ENCODE results near the gene JPH3. TPM values are rescaled to one million over a fixed set of nuclear protein-coding genes. Genes with fewer than 3 reads are reported as not detected.
A peak's percentile ranks its signal among the peaks of the same experiment; 100 is the strongest.

Gene JPH3
- total RNA-seq, 1 experiment from 2014 or later = 39.0 TPM

DNA sequence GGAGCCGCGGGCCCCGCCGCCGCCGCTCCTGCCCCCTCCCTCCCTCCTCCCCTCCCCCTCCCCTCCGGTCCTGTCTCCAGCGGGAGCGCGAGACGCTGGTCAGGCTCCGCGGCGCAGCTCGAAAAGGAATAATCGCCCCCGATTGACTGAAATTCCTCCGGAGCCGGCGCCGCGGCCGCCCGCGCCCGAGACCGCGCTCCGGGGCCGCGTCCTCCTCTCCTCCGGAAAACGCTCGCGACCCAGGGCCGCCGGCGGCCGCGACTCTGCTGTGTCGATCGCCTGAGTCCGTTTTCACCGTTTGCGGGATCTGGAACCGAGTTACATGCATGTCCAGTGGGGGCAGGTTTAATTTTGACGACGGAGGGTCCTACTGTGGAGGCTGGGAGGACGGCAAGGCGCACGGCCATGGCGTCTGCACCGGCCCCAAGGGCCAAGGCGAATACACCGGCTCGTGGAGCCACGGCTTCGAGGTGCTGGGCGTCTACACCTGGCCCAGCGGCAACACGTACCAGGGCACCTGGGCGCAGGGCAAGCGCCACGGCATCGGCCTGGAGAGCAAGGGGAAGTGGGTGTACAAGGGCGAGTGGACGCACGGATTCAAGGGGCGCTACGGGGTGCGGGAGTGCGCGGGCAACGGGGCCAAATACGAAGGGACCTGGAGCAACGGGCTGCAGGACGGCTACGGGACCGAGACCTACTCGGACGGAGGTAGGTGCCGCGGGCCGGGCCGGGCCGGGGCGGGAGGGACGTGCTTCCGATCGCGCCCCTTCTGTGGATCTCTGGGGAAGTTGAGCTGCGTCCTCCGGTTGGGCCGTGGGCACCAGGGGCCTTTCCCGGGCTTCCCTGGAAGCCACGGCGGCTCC, 744 bp downstream of the JPH3 start:
- no peak overlapping the region for H3K27ac Mint-ChIP-seq
- POLR2A ChIA-PET = no interaction called here
- ATAC-seq (peak; percentile 6), DNase-seq (ENCODE audit: low spot score) (peak; percentile 55)
- H3K4me3 Mint-ChIP-seq = peak overlapping the region; percentile 97
- H3K4me1 Mint-ChIP-seq = peaks cover 34% of the 10 kb centered on the region
- H3K36me3 Mint-ChIP-seq = peaks cover 3% of the 10 kb centered on the region; the same call in 1 of the 2 replicates
- H3K9me3 Mint-ChIP-seq = no peaks in the 10 kb centered on the region
- CTCF ChIA-PET = interaction anchor here (0.7 to 6.2 kb wide), 5 partner anchors 16 to 55 kb away, joined by 3 to 50 read pairs (median 5); no protein-coding TSS in a partner anchor
- H3K27me3 Mint-ChIP-seq (ENCODE audit: low read depth) = peaks cover 17% of the 10 kb centered on the region
- TF ChIP-seq GABPB1 (CRISPR knock-in tag; IDR thresholded peaks at IDR 0.05) = no peak
- no peak for TF ChIP-seq EMX1 (CRISPR knock-in tag; IDR thresholded peaks at IDR 0.05)
- no peak for TF ChIP-seq NFE2L1 (CRISPR knock-in tag; IDR thresholded peaks at IDR 0.05)
- no peak for TF ChIP-seq GTF2I (CRISPR knock-in tag; conservative IDR thresholded peaks at IDR 0.05)
- TF ChIP-seq NFYB (CRISPR knock-in tag; conservative IDR thresholded peaks at IDR 0.05; ENCODE audit: low read depth) = no peak; the same call in 1 of the 2 replicates
- peak; percentile 85; the same call in 1 of the 2 replicates for TF ChIP-seq FOXP1 (CRISPR knock-in tag; IDR thresholded peaks at IDR 0.05; ENCODE audit: borderline replicate concordance)
- no peak for TF ChIP-seq FOXJ3 (CRISPR knock-in tag; IDR thresholded peaks at IDR 0.05; ENCODE audit: borderline replicate concordance)
- no peak for TF ChIP-seq CREB1 (CRISPR knock-in tag; IDR thresholded peaks at IDR 0.05)
- TF ChIP-seq, protein P1, sequence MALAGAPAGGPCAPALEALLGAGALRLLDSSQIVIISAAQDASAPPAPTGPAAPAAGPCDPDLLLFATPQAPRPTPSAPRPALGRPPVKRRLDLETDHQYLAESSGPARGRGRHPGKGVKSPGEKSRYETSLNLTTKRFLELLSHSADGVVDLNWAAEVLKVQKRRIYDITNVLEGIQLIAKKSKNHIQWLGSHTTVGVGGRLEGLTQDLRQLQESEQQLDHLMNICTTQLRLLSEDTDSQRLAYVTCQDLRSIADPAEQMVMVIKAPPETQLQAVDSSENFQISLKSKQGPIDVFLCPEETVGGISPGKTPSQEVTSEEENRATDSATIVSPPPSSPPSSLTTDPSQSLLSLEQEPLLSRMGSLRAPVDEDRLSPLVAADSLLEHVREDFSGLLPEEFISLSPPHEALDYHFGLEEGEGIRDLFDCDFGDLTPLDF (CRISPR knock-in tag; IDR thresholded peaks at IDR 0.05) = no peak
- TF ChIP-seq, protein P2, sequence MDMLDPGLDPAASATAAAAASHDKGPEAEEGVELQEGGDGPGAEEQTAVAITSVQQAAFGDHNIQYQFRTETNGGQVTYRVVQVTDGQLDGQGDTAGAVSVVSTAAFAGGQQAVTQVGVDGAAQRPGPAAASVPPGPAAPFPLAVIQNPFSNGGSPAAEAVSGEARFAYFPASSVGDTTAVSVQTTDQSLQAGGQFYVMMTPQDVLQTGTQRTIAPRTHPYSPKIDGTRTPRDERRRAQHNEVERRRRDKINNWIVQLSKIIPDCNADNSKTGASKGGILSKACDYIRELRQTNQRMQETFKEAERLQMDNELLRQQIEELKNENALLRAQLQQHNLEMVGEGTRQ (CRISPR knock-in tag; IDR thresholded peaks at IDR 0.05) = no peak
- TF ChIP-seq TEAD4 (CRISPR knock-in tag; IDR thresholded peaks at IDR 0.05) = no peak
- TF ChIP-seq ZNF671 (CRISPR knock-in tag; IDR thresholded peaks at IDR 0.05) = no peak
- TF ChIP-seq HMGA2 (CRISPR knock-in tag; IDR thresholded peaks at IDR 0.05) = no peak
- TF ChIP-seq, protein P3, sequence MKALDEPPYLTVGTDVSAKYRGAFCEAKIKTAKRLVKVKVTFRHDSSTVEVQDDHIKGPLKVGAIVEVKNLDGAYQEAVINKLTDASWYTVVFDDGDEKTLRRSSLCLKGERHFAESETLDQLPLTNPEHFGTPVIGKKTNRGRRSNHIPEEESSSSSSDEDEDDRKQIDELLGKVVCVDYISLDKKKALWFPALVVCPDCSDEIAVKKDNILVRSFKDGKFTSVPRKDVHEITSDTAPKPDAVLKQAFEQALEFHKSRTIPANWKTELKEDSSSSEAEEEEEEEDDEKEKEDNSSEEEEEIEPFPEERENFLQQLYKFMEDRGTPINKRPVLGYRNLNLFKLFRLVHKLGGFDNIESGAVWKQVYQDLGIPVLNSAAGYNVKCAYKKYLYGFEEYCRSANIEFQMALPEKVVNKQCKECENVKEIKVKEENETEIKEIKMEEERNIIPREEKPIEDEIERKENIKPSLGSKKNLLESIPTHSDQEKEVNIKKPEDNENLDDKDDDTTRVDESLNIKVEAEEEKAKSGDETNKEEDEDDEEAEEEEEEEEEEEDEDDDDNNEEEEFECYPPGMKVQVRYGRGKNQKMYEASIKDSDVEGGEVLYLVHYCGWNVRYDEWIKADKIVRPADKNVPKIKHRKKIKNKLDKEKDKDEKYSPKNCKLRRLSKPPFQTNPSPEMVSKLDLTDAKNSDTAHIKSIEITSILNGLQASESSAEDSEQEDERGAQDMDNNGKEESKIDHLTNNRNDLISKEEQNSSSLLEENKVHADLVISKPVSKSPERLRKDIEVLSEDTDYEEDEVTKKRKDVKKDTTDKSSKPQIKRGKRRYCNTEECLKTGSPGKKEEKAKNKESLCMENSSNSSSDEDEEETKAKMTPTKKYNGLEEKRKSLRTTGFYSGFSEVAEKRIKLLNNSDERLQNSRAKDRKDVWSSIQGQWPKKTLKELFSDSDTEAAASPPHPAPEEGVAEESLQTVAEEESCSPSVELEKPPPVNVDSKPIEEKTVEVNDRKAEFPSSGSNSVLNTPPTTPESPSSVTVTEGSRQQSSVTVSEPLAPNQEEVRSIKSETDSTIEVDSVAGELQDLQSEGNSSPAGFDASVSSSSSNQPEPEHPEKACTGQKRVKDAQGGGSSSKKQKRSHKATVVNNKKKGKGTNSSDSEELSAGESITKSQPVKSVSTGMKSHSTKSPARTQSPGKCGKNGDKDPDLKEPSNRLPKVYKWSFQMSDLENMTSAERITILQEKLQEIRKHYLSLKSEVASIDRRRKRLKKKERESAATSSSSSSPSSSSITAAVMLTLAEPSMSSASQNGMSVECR (CRISPR knock-in tag; IDR thresholded peaks at IDR 0.05; ENCODE audit: borderline replicate concordance) = no peak
- TF ChIP-seq, protein P4, sequence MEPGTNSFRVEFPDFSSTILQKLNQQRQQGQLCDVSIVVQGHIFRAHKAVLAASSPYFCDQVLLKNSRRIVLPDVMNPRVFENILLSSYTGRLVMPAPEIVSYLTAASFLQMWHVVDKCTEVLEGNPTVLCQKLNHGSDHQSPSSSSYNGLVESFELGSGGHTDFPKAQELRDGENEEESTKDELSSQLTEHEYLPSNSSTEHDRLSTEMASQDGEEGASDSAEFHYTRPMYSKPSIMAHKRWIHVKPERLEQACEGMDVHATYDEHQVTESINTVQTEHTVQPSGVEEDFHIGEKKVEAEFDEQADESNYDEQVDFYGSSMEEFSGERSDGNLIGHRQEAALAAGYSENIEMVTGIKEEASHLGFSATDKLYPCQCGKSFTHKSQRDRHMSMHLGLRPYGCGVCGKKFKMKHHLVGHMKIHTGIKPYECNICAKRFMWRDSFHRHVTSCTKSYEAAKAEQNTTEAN (CRISPR knock-in tag; IDR thresholded peaks at IDR 0.05) = 0 out of 2 replicates have a peak, but pooled peaks have one; percentile 30
- TF ChIP-seq, protein P5, sequence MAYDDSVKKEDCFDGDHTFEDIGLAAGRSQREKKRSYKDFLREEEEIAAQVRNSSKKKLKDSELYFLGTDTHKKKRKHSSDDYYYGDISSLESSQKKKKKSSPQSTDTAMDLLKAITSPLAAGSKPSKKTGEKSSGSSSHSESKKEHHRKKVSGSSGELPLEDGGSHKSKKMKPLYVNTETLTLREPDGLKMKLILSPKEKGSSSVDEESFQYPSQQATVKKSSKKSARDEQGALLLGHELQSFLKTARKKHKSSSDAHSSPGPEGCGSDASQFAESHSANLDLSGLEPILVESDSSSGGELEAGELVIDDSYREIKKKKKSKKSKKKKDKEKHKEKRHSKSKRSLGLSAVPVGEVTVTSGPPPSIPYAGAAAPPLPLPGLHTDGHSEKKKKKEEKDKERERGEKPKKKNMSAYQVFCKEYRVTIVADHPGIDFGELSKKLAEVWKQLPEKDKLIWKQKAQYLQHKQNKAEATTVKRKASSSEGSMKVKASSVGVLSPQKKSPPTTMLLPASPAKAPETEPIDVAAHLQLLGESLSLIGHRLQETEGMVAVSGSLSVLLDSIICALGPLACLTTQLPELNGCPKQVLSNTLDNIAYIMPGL (CRISPR knock-in tag; IDR thresholded peaks at IDR 0.05) = peak; percentile 87; the same call in 1 of the 2 replicates
- peak; percentile 35; the same call in 1 of the 2 replicates for TF ChIP-seq CBFB (CRISPR knock-in tag; IDR thresholded peaks at IDR 0.05; ENCODE audit: low read depth)
- TF ChIP-seq, protein P6, sequence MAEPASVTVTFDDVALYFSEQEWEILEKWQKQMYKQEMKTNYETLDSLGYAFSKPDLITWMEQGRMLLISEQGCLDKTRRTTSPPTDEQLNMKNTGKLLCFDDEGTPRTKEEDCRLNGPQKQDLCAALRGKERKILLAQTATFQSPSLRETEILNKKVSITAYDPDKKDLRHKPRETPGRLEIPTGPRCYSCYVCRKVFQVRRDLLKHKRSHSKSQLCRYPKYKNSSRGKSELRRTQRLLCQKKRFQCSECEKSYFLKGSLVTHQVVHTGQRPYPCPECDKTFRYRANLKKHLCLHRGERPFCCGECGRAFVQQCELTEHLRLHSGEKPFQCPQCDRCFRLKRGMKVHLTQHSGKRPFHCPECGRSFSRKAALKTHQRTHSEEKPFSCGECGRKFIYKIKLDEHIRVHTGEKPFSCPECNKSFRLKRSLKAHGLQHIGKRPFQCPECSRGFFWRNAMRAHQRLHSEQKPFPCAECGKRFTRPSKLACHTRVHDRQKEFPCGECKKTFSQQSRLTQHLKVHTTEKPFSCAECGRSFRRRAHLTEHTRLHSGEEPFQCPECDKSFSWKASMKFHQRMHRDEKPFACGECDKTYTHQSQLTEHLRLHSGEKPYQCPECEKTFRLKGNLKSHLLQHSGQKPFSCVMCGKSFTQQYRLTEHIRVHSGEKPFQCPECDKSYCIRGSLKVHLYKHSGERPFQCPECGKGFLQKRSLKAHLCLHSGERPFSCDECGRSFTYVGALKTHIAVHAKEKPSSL (CRISPR knock-in tag; conservative IDR thresholded peaks at IDR 0.05) = no peak
- no peak for TF ChIP-seq SOX15 (CRISPR knock-in tag; IDR thresholded peaks at IDR 0.05)
- no peak; the same call in 1 of the 2 replicates for TF ChIP-seq TCF7 (CRISPR knock-in tag; IDR thresholded peaks at IDR 0.05; ENCODE audit: low read depth)
- no peak for TF ChIP-seq NR2C2 (CRISPR knock-in tag; IDR thresholded peaks at IDR 0.05)
- TF ChIP-seq, protein P7, sequence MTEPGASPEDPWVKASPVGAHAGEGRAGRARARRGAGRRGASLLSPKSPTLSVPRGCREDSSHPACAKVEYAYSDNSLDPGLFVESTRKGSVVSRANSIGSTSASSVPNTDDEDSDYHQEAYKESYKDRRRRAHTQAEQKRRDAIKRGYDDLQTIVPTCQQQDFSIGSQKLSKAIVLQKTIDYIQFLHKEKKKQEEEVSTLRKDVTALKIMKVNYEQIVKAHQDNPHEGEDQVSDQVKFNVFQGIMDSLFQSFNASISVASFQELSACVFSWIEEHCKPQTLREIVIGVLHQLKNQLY (CRISPR knock-in tag; IDR thresholded peaks at IDR 0.05) = no peak
